ENCODE measurements around the gene PDZRN4. TPM values are rescaled to one million over a fixed set of nuclear protein-coding genes. Genes with fewer than 3 reads are reported as not detected.

Gene PDZRN4
- polyA plus RNA-seq, 3 donors = not detected

DNA sequence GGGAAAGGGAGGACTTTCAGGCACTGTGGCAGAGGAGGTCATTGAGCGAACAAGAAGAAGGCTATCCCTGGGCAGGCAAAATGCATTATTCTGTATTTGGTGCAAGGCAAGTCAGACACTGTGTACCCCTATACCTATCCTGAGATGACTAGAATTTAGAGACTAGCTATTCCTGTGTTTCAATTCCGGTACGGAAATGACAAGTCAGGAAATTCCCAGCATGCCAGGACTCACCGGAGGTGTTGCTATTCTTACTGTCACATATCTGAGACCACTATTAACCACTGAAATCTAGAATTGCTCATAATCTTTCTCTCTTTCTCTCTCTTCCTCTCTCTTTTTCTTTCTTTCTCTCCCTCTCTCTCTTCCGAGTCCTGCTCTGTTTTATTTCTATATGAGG is 297.1 kb downstream of the PDZRN4 start:
- no peaks in the 10 kb centered on the region for H3K36me3 Mint-ChIP-seq
- H3K4me3 Mint-ChIP-seq = no peak overlapping the region
- TF ChIP-seq, protein P1, sequence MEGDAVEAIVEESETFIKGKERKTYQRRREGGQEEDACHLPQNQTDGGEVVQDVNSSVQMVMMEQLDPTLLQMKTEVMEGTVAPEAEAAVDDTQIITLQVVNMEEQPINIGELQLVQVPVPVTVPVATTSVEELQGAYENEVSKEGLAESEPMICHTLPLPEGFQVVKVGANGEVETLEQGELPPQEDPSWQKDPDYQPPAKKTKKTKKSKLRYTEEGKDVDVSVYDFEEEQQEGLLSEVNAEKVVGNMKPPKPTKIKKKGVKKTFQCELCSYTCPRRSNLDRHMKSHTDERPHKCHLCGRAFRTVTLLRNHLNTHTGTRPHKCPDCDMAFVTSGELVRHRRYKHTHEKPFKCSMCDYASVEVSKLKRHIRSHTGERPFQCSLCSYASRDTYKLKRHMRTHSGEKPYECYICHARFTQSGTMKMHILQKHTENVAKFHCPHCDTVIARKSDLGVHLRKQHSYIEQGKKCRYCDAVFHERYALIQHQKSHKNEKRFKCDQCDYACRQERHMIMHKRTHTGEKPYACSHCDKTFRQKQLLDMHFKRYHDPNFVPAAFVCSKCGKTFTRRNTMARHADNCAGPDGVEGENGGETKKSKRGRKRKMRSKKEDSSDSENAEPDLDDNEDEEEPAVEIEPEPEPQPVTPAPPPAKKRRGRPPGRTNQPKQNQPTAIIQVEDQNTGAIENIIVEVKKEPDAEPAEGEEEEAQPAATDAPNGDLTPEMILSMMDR (IDR thresholded peaks at IDR 0.05) = no peak
- intact Hi-C loops (cut with micrococcal nuclease) = no loop called here
- no peak overlapping the region for H3K27ac ChIP-seq (ENCODE audit: low read depth in 1 of 2, low read length in 2 of 2)
- no peak overlapping the region for H3K4me3 ChIP-seq (replicated peaks in 1 of 3; ENCODE audit: low read depth in 2 of 3, low read length in 3 of 3)
- peaks cover 0 to 3% (median 0%) of the 10 kb centered on the region in 3 donors for H3K27me3 Mint-ChIP-seq (ENCODE audit: low read depth in 3 of 3)
- no peak overlapping the region for H3K9ac ChIP-seq (ENCODE audit: insufficient read depth, low read length, poor library complexity, severe bottlenecking)
- H4K20me1 ChIP-seq (ENCODE audit: insufficient read depth, low read length) = no peaks in the 10 kb centered on the region
- no peak for DNase-seq
- H3K4me1 Mint-ChIP-seq = no peaks in the 10 kb centered on the region
- H2AFZ ChIP-seq (ENCODE audit: insufficient read depth, low read depth, low read length, poor library complexity, severe bottlenecking) = no peak overlapping the region
- WGBS (ENCODE audit: insufficient coverage) = 93% methylated on average over 3 of the region's 5 CpGs
- H3K79me2 ChIP-seq (ENCODE audit: insufficient read depth, low read length) = no peaks in the 10 kb centered on the region
- H3K4me2 ChIP-seq (replicated peaks; ENCODE audit: extremely low read depth, low read length, poor library complexity, severe bottlenecking) = no peak overlapping the region
- H3K36me3 ChIP-seq (replicated peaks in 1 of 2; ENCODE audit: control insufficient read depth in 1 of 2, insufficient read depth in 2 of 2, low read length in 2 of 2) = no peaks in the 10 kb centered on the region
- H3K27ac Mint-ChIP-seq = no peak overlapping the region
- H3K4me1 ChIP-seq (ENCODE audit: control insufficient read depth in 1 of 2, insufficient read depth in 2 of 2, low read length in 2 of 2) = no peaks in the 10 kb centered on the region
- H3K9me3 Mint-ChIP-seq = no peaks in the 10 kb centered on the region
- H3K27me3 ChIP-seq (ENCODE audit: control insufficient read depth in 2 of 2, insufficient read depth in 2 of 2, low read length in 2 of 2) = no peaks in the 10 kb centered on the region
- H3K9me3 ChIP-seq (replicated peaks in 1 of 2; ENCODE audit: control insufficient read depth in 1 of 2, insufficient read depth in 1 of 2, low read length in 2 of 2) = no peaks in the 10 kb centered on the region

DNA sequence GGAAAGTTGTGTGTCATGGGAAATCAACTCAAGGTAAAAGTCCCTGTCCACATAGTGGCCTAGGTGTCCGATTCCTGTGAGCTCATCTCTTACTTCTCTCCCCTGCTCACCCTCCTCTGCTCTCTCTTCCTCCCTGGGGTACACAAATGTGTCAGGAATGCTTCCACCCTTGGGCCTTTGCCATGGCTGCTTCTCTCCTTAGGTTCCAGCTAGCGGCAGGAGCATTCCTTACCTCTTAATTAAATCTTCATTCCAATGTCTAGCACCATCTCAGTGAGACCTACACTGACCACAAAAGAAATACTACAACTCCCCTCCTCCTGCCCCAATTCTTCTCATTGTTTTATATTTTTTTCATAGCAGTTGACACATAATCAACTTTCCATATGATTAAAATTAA is 298.6 kb downstream of the PDZRN4 start:
- no peaks in the 10 kb centered on the region for H3K79me2 ChIP-seq (ENCODE audit: insufficient read depth, low read length)
- H3K27me3 ChIP-seq (ENCODE audit: control insufficient read depth in 2 of 2, insufficient read depth in 2 of 2, low read length in 2 of 2) = no peaks in the 10 kb centered on the region
- H3K9me3 ChIP-seq (replicated peaks in 1 of 2; ENCODE audit: control insufficient read depth in 1 of 2, insufficient read depth in 1 of 2, low read length in 2 of 2) = no peaks in the 10 kb centered on the region
- no peaks in the 10 kb centered on the region for H3K4me1 ChIP-seq (ENCODE audit: control insufficient read depth in 1 of 2, insufficient read depth in 2 of 2, low read length in 2 of 2)
- Mint-ChIP-seq H3K4me3 (no peak overlapping the region), H3K9me3 (no peaks in the 10 kb centered on the region), H3K36me3 (no peaks in the 10 kb centered on the region), H3K27me3 (ENCODE audit: low read depth in 3 of 3) (peaks cover 0 to 3% (median 0%) of the 10 kb centered on the region in 3 donors), H3K27ac (no peak overlapping the region), H3K4me1 (no peaks in the 10 kb centered on the region)
- H3K4me2 ChIP-seq (replicated peaks; ENCODE audit: extremely low read depth, low read length, poor library complexity, severe bottlenecking) = no peak overlapping the region
- intact Hi-C loops (cut with micrococcal nuclease) = no loop called here
- no peak for DNase-seq
- no peaks in the 10 kb centered on the region for H4K20me1 ChIP-seq (ENCODE audit: insufficient read depth, low read length)
- 92% methylated on average over 2 of the region's 2 CpGs for WGBS (ENCODE audit: insufficient coverage)
- H3K4me3 ChIP-seq (replicated peaks in 1 of 3; ENCODE audit: low read depth in 2 of 3, low read length in 3 of 3) = no peak overlapping the region
- TF ChIP-seq, protein P1 (IDR thresholded peaks at IDR 0.05) = no peak
- H3K9ac ChIP-seq (ENCODE audit: insufficient read depth, low read length, poor library complexity, severe bottlenecking) = no peak overlapping the region
- no peak overlapping the region for H2AFZ ChIP-seq (ENCODE audit: insufficient read depth, low read depth, low read length, poor library complexity, severe bottlenecking)
- H3K36me3 ChIP-seq (replicated peaks in 1 of 2; ENCODE audit: control insufficient read depth in 1 of 2, insufficient read depth in 2 of 2, low read length in 2 of 2) = no peaks in the 10 kb centered on the region
- no peak overlapping the region for H3K27ac ChIP-seq (ENCODE audit: low read depth in 1 of 2, low read length in 2 of 2)

Data from CD14-positive monocyte (primary cell).